HG03039 (cell line): ENCODE measurements around the gene GPRASP1.
"Not testable (repeated sequence)": the region's sequence is repeated elsewhere in the genome, so short reads cannot be mapped to it uniquely, and the experiment has no call there.

ENCODE experiments used
- ATAC-seq: cut with Tn5 transposase; IDR thresholded peaks from one replicate; pipeline ENCODE4 v1.9.1; 2021; ENCODE audit warnings: mild to moderate bottlenecking, moderate library complexity; ENCODE audit not compliant: unreplicated experiment

GPRASP1 gene

GRCh38 chrX:102651242-102652011 is at the start of gene GPRASP1:
GPRASP1 (plus strand) TSS chrX:102651483; CDS start chrX:102653914, 2,431 bp downstream.
- ATAC-seq: no peak

GRCh38 chrX:102604327-102604726 is 47.0 kb upstream of the GPRASP1 start:
- no peak for ATAC-seq

GRCh38 chrX:102606115-102606514 is 45.2 kb upstream of the GPRASP1 start:
- no peak for ATAC-seq

GRCh38 chrX:102610905-102611304 is 40.4 kb upstream of the GPRASP1 start:
- ATAC-seq: no peak

GRCh38 chrX:102624105-102624504 is 27.2 kb upstream of the GPRASP1 start:
- no peak for ATAC-seq

- ATAC-seq: no peak
These were observed 23.6 kb upstream of the GPRASP1 start for GRCh38 chrX:102627640-102628039.

- no peak for ATAC-seq
These were observed 13.7 kb upstream of the GPRASP1 start for GRCh38 chrX:102637561-102637960.

GRCh38 chrX:102650903-102651241 is 411 bp upstream of the GPRASP1 start:
- no peak for ATAC-seq

- no peak for ATAC-seq
These were observed 877 bp downstream of the GPRASP1 start for GRCh38 chrX:102652031-102652688.

- no peak for ATAC-seq
These were observed 3.4 kb downstream of the GPRASP1 start for GRCh38 chrX:102654696-102655095.

- no peak for ATAC-seq
These were observed 7.3 kb downstream of the GPRASP1 start for GRCh38 chrX:102658556-102658955.

GRCh38 chrX:102659790-102660757 is 8.8 kb downstream of the GPRASP1 start:
- peak; percentile 98 for ATAC-seq

GRCh38 chrX:102663820-102664219 is 12.5 kb downstream of the GPRASP1 start:
- ATAC-seq: not testable (repeated sequence)

GRCh38 chrX:102667034-102667433 is 15.8 kb downstream of the GPRASP1 start:
- not testable (repeated sequence) for ATAC-seq

GRCh38 chrX:102669526-102669925 is 18.2 kb downstream of the GPRASP1 start:
- ATAC-seq: no peak

GRCh38 chrX:102672856-102673255 is 21.6 kb downstream of the GPRASP1 start:
- ATAC-seq: no peak

GRCh38 chrX:102677479-102677878 is 26.2 kb downstream of the GPRASP1 start:
- not testable (repeated sequence) for ATAC-seq

- ATAC-seq: no peak
These were observed 33.7 kb downstream of the GPRASP1 start for GRCh38 chrX:102684772-102685520.

GRCh38 chrX:102694749-102695148 is 43.5 kb downstream of the GPRASP1 start:
- no peak for ATAC-seq

- ATAC-seq: no peak
These were observed 45.0 kb downstream of the GPRASP1 start for GRCh38 chrX:102696306-102696705.

- ATAC-seq: no peak
These were observed 46.2 kb downstream of the GPRASP1 start for GRCh38 chrX:102697494-102697893.
